Liver (tissue), 3 donors: ENCODE measurements around the gene PDLIM1.

Source experiments
- ATF3 ChIP-seq: IDR thresholded peaks from 2 replicates; pipeline ENCODE4 v1.6.1; 2016; ENCODE audit warnings: antibody characterized with exemption
- EGR1 ChIP-seq, 2 donors: IDR thresholded peaks; 2 replicates each; pipeline ENCODE4 v1.6.1; 2016 to 2018; ENCODE audit warnings: antibody characterized with exemption in 2 of 2, low read depth in 2 of 2
- GABPA ChIP-seq, 2 donors: IDR thresholded peaks in 1 of 2; conservative IDR thresholded peaks in 1 of 2; 2 replicates each; pipeline ENCODE4 v1.6.1; 2016; ENCODE audit warnings: antibody characterized with exemption in 2 of 2, mild to moderate bottlenecking in 1 of 2, moderate library complexity in 1 of 2
- HNF4A ChIP-seq, 2 donors: conservative IDR thresholded peaks; 2 replicates each; pipeline ENCODE4 v1.6.1; 2016; ENCODE audit warnings: antibody characterized with exemption in 2 of 2, mild to moderate bottlenecking in 2 of 2
- JUND ChIP-seq, 2 donors: IDR thresholded peaks; 2 replicates each; pipeline ENCODE4 v1.6.1; 2016; ENCODE audit warnings: antibody characterized with exemption in 2 of 2
- MAX ChIP-seq: IDR thresholded peaks from 2 replicates; pipeline ENCODE4 v1.6.1; 2016; ENCODE audit warnings: antibody characterized with exemption
- REST ChIP-seq: IDR thresholded peaks from 2 replicates; pipeline ENCODE4 v1.6.1; 2016; ENCODE audit warnings: antibody characterized with exemption, mild to moderate bottlenecking
- RXRA ChIP-seq, 2 donors: IDR thresholded peaks; 2 replicates each; pipeline ENCODE4 v1.6.1; 2017 to 2018; ENCODE audit warnings: antibody characterized with exemption in 2 of 2, mild to moderate bottlenecking in 1 of 2
- SP1 ChIP-seq: IDR thresholded peaks from 2 replicates; pipeline ENCODE4 v1.6.1; 2018; ENCODE audit warnings: antibody characterized with exemption, mild to moderate bottlenecking
- TAF1 ChIP-seq: conservative IDR thresholded peaks from 2 replicates; pipeline ENCODE4 v1.6.1; 2016; ENCODE audit warnings: antibody characterized with exemption, mild to moderate bottlenecking
- YY1 ChIP-seq: IDR thresholded peaks from 2 replicates; pipeline ENCODE4 v1.6.1; 2016; ENCODE audit warnings: antibody characterized with exemption, mild to moderate bottlenecking
- TF ChIP-seq, protein P1 (sequence below): fragments of 150-350 bp; IDR thresholded peaks from 2 replicates; pipeline ENCODE4 v1.5.1; 2017; ENCODE audit warnings: improper control_type of control experiment, low read depth, low read length; ENCODE audit not compliant: missing input control
- TF ChIP-seq, protein P2 (sequence below): IDR thresholded peaks from 2 replicates; pipeline ENCODE4 v1.6.1; 2016; ENCODE audit warnings: antibody characterized with exemption
- donor health status: healthy.
- donor health status: healthy.

- TF ChIP-seq GABPA (IDR thresholded peaks at IDR 0.05 in 1 of 2, conservative IDR thresholded peaks at IDR 0.05 in 1 of 2) = no peak
- TF ChIP-seq, protein P1, sequence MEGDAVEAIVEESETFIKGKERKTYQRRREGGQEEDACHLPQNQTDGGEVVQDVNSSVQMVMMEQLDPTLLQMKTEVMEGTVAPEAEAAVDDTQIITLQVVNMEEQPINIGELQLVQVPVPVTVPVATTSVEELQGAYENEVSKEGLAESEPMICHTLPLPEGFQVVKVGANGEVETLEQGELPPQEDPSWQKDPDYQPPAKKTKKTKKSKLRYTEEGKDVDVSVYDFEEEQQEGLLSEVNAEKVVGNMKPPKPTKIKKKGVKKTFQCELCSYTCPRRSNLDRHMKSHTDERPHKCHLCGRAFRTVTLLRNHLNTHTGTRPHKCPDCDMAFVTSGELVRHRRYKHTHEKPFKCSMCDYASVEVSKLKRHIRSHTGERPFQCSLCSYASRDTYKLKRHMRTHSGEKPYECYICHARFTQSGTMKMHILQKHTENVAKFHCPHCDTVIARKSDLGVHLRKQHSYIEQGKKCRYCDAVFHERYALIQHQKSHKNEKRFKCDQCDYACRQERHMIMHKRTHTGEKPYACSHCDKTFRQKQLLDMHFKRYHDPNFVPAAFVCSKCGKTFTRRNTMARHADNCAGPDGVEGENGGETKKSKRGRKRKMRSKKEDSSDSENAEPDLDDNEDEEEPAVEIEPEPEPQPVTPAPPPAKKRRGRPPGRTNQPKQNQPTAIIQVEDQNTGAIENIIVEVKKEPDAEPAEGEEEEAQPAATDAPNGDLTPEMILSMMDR = no peak
- no peak for TF ChIP-seq HNF4A (conservative IDR thresholded peaks at IDR 0.05)
- no peak for TF ChIP-seq JUND (IDR thresholded peaks at IDR 0.05)
- no peak for TF ChIP-seq REST
- TF ChIP-seq TAF1 = no peak
- TF ChIP-seq SP1 = no peak
- TF ChIP-seq MAX = no peak
- no peak for TF ChIP-seq ATF3
- TF ChIP-seq YY1 = no peak
- no peak for TF ChIP-seq EGR1 (IDR thresholded peaks at IDR 0.05; ENCODE audit: low read depth in 2 of 2)
- no peak for TF ChIP-seq RXRA (IDR thresholded peaks at IDR 0.05)
- TF ChIP-seq, protein P2, sequence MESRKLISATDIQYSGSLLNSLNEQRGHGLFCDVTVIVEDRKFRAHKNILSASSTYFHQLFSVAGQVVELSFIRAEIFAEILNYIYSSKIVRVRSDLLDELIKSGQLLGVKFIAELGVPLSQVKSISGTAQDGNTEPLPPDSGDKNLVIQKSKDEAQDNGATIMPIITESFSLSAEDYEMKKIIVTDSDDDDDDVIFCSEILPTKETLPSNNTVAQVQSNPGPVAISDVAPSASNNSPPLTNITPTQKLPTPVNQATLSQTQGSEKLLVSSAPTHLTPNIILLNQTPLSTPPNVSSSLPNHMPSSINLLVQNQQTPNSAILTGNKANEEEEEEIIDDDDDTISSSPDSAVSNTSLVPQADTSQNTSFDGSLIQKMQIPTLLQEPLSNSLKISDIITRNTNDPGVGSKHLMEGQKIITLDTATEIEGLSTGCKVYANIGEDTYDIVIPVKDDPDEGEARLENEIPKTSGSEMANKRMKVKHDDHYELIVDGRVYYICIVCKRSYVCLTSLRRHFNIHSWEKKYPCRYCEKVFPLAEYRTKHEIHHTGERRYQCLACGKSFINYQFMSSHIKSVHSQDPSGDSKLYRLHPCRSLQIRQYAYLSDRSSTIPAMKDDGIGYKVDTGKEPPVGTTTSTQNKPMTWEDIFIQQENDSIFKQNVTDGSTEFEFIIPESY = no peak
Measured at GRCh38 chr10:95328013-95328412, 37.2 kb upstream of the PDLIM1 start.
